H9 (cell line): ENCODE measurements around the gene SUN1. TPM values are rescaled to one million over a fixed set of nuclear protein-coding genes. Genes with fewer than 3 reads are reported as not detected.

Source experiments
- DNase-seq: peaks from one replicate; pipeline ENCODE4 v3.0.0-alpha.2; 2017
- H2AFZ ChIP-seq: one replicate; pipeline ENCODE4 v1.6.1; 2013; ENCODE audit warnings: mild to moderate bottlenecking, low read length, control low read depth, moderate library complexity
- H2AK5ac ChIP-seq: 2 replicates; pipeline ENCODE4 v1.6.1; 2013; ENCODE audit warnings: low read length, control low read depth, mixed read lengths; ENCODE audit not compliant: insufficient read length
- H2BK120ac ChIP-seq: one replicate; pipeline ENCODE4 v1.6.1; 2013; ENCODE audit warnings: low read depth, mild to moderate bottlenecking, low read length, control low read depth, inconsistent platforms; ENCODE audit not compliant: poor library complexity, severe bottlenecking
- H2BK12ac ChIP-seq: 2 replicates; pipeline ENCODE4 v1.6.1; 2013; ENCODE audit warnings: low read length, control low read depth, mixed read lengths, low read depth; ENCODE audit not compliant: insufficient read length
- H2BK15ac ChIP-seq: 2 replicates; pipeline ENCODE4 v1.6.1; 2013; ENCODE audit warnings: low read depth, low read length, control low read depth
- H2BK20ac ChIP-seq: one replicate; pipeline ENCODE4 v1.6.1; 2013; ENCODE audit warnings: low read depth, mild to moderate bottlenecking, low read length, control low read depth, inconsistent platforms; ENCODE audit not compliant: poor library complexity, severe bottlenecking
- H2BK5ac ChIP-seq: 2 replicates; pipeline ENCODE4 v1.6.1; 2013; ENCODE audit warnings: low read length, control low read depth, mixed read lengths; ENCODE audit not compliant: insufficient read length
- H3K14ac ChIP-seq: 2 replicates; pipeline ENCODE4 v1.6.1; 2013; ENCODE audit warnings: low read length, control low read depth; ENCODE audit not compliant: insufficient read depth
- H3K18ac ChIP-seq: 2 replicates; pipeline ENCODE4 v1.6.1; 2013; ENCODE audit warnings: low read depth, mild to moderate bottlenecking, mixed read lengths, low read length, control low read depth; ENCODE audit not compliant: insufficient read length
- H3K23ac ChIP-seq: 2 replicates; pipeline ENCODE4 v1.6.1; 2013; ENCODE audit warnings: low read length, control low read depth, mixed read lengths, low read depth; ENCODE audit not compliant: insufficient read length
- H3K23me2 ChIP-seq: 2 replicates; pipeline ENCODE4 v1.6.1; 2013; ENCODE audit warnings: low read depth, mild to moderate bottlenecking, mixed read lengths, low read length, control low read depth; ENCODE audit not compliant: insufficient read length, poor library complexity, severe bottlenecking
- H3K27ac ChIP-seq: 2 replicates; pipeline ENCODE4 v1.5.1; 2013; ENCODE audit warnings: low read length, control low read depth, mixed read lengths, low read depth; ENCODE audit not compliant: insufficient read length
- H3K27me3 ChIP-seq: 2 replicates; pipeline ENCODE4 v1.6.1; 2013; ENCODE audit warnings: low read length, control low read depth, inconsistent platforms; ENCODE audit not compliant: insufficient read depth
- H3K4ac ChIP-seq: 2 replicates; pipeline ENCODE4 v1.6.1; 2013; ENCODE audit warnings: low read depth, mild to moderate bottlenecking, control low read depth, inconsistent platforms, low read length, moderate library complexity
- H3K4me1 ChIP-seq: 2 replicates; pipeline ENCODE4 v1.6.1; 2013; ENCODE audit warnings: low read length, control low read depth, inconsistent platforms; ENCODE audit not compliant: insufficient read depth
- H3K4me2 ChIP-seq: 2 replicates; pipeline ENCODE4 v1.6.1; 2013; ENCODE audit warnings: low read length, control low read depth, mixed read lengths; ENCODE audit not compliant: insufficient read length, insufficient read depth
- H3K56ac ChIP-seq: 2 replicates; pipeline ENCODE4 v1.6.1; 2013; ENCODE audit warnings: low read depth, mild to moderate bottlenecking, mixed read lengths, low read length, control low read depth; ENCODE audit not compliant: insufficient read length
- H3K79me1 ChIP-seq: 2 replicates; pipeline ENCODE4 v1.6.1; 2013; ENCODE audit warnings: low read depth, mild to moderate bottlenecking, moderate library complexity, low read length, control low read depth, inconsistent platforms; ENCODE audit not compliant: insufficient read depth, poor library complexity, severe bottlenecking
- H3K79me2 ChIP-seq: 2 replicates; pipeline ENCODE4 v1.6.1; 2013; ENCODE audit warnings: low read length, control low read depth, inconsistent platforms; ENCODE audit not compliant: insufficient read depth
- H3K9ac ChIP-seq: 2 replicates; pipeline ENCODE4 v1.6.1; 2013; ENCODE audit warnings: low read length, control low read depth, mixed read lengths; ENCODE audit not compliant: insufficient read length; ENCODE audit errors: extremely low read depth
- H3K9me3 ChIP-seq: one replicate; pipeline ENCODE4 v1.6.1; 2013; ENCODE audit warnings: low read depth, low read length, inconsistent platforms; ENCODE audit not compliant: control insufficient read depth
- H3T11ph ChIP-seq: one replicate; pipeline ENCODE4 v1.6.1; 2013; ENCODE audit warnings: mild to moderate bottlenecking, low read length, control low read depth, inconsistent platforms
- H4K20me1 ChIP-seq: one replicate; pipeline ENCODE4 v1.6.1; 2013; ENCODE audit not compliant: control insufficient read depth, insufficient read length, insufficient read depth
- H4K5ac ChIP-seq: 2 replicates; pipeline ENCODE4 v1.6.1; 2013; ENCODE audit warnings: low read depth, mild to moderate bottlenecking, mixed read lengths, low read length, control low read depth; ENCODE audit not compliant: insufficient read length
- H4K8ac ChIP-seq: replicated peaks from 2 replicates; pipeline ENCODE4 v1.6.1; 2013; ENCODE audit warnings: low read length, control low read depth, mixed read lengths, low read depth; ENCODE audit not compliant: insufficient read length
- H4K91ac ChIP-seq: 2 replicates; pipeline ENCODE4 v1.6.1; 2013; ENCODE audit warnings: low read depth, mild to moderate bottlenecking, moderate library complexity, mixed read lengths, low read length, control low read depth; ENCODE audit not compliant: insufficient read length
- H3K27ac Mint-ChIP-seq, 3 experiments: 2 replicates in 2 of 3; 3 replicates in 1 of 3; pipeline ENCODE4 v1.8.0; 2020 to 2021; ENCODE audit warnings: mixed read lengths in 3 of 3, mild to moderate bottlenecking in 1 of 3, moderate library complexity in 1 of 3
- H3K27me3 Mint-ChIP-seq: 2 replicates; pipeline ENCODE4 v1.8.0; 2021; ENCODE audit warnings: low read depth, mild to moderate bottlenecking, moderate library complexity, mixed read lengths
- H3K36me3 Mint-ChIP-seq, 3 experiments: 2 replicates in 2 of 3; 3 replicates in 1 of 3; pipeline ENCODE4 v1.8.0; 2020 to 2021; ENCODE audit warnings: low read depth in 3 of 3, mixed read lengths in 3 of 3; ENCODE audit not compliant: insufficient read depth in 1 of 3
- H3K4me1 Mint-ChIP-seq, 2 experiments: 2 replicates each; pipeline ENCODE4 v1.8.0; 2020; ENCODE audit warnings: mixed read lengths in 2 of 2
- H3K4me3 Mint-ChIP-seq, 2 experiments: 2 replicates in 1 of 2; 3 replicates in 1 of 2; pipeline ENCODE4 v1.8.0; 2020 to 2021; ENCODE audit warnings: mild to moderate bottlenecking in 2 of 2, mixed read lengths in 2 of 2, moderate library complexity in 1 of 2
- H3K9me3 Mint-ChIP-seq, 2 experiments: 2 replicates in 1 of 2; 3 replicates in 1 of 2; pipeline ENCODE4 v1.8.0; 2020; ENCODE audit warnings: mild to moderate bottlenecking in 2 of 2, mixed read lengths in 2 of 2, moderate library complexity in 1 of 2
- WGBS: extraction: QIAGEN DNeasy Blood & Tissue Kit; methylation state at CpG from one replicate; pipeline ENCODE4 v1.1.7; 2013; ENCODE audit warnings: missing lambda C conversion rate, low lambda C conversion rate, mixed read lengths; ENCODE audit not compliant: insufficient read length; ENCODE audit errors: extremely low coverage; 5-methylcytosine and 5-hydroxymethylcytosine counted together
- total RNA-seq: library from RNA; stranded (reverse); gene quantifications from 2 replicates; pipeline ENCODE4 v1.2.1, GENCODE V29; 2021
- TF ChIP-seq, protein P1 (sequence below): fragments of 200-600 bp; sonication (generic); conservative IDR thresholded peaks from 3 replicates; pipeline ENCODE4 v1.8.0; 2021; ENCODE audit warnings: antibody characterized with exemption, mild to moderate bottlenecking

Gene SUN1
- total RNA-seq, 1 experiment from 2014 or later: 118 TPM

DNA sequence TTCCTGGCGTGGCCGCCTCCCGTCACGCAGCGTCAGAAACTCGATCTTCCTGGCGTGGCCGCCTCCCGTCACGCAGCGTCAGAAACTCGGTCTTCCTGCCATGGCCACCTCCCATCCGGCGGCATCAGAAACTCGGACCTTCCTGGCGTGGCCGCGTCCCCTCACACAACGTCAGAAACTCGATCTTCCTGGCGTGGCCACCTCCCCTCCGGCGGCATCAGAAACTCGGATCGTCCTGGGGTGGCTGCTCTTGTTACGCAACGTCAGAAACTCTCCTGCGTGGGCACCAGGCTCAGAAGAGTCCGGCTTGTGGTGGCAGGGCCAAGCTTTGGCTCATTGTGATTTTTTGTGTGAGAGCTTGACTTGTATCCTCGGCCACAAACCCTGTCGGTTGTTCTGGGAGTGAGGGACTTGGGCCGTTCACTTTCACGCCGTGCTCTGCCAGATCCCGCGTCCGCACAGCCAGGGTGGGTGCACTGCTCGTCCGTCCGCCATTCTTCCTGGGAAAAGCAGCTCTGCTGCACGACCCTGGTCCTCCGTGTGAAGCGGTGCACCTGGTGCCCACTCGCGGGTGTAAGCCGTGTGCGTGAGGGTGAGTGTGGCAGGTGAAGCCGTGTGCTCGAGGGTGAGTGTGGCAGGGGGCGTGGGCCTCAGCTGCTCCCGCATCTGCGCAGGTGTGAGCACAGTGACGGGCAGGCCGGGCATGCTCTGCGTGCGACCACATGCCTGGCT is 49.4 kb upstream of the SUN1 start:
- Histone ChIP-seq H2BK12ac (no peak overlapping the region), H3K56ac (no peak overlapping the region), H3K23ac (no peak overlapping the region), H3K9me3 (no peaks in the 10 kb centered on the region), H3K27ac (no peak overlapping the region), H4K8ac (no peak overlapping the region), H4K5ac (no peak overlapping the region), H3K4me1 (no peaks in the 10 kb centered on the region), H3K18ac (no peak overlapping the region), H3K4me2 (no peak overlapping the region), H3K4ac (no peak overlapping the region), H4K20me1 (no peaks in the 10 kb centered on the region), H3K79me1 (no peaks in the 10 kb centered on the region), H2BK5ac (no peak overlapping the region), H3K23me2 (no peaks in the 10 kb centered on the region), H3K9ac (no peak overlapping the region), H2AK5ac (no peak overlapping the region), H2BK15ac (no peak overlapping the region), H3K27me3 (no peaks in the 10 kb centered on the region), H3K79me2 (no peaks in the 10 kb centered on the region), H3T11ph (no peak overlapping the region), H2BK120ac (no peak overlapping the region), H4K91ac (no peak overlapping the region), H2AFZ (no peak overlapping the region), H2BK20ac (no peak overlapping the region), H3K14ac (no peak overlapping the region)
- H3K4me1 Mint-ChIP-seq: no peaks in the 10 kb centered on the region
- no peak overlapping the region for H3K27ac Mint-ChIP-seq
- no peak for DNase-seq
- no peak overlapping the region for H3K4me3 Mint-ChIP-seq
- TF ChIP-seq, protein P1, sequence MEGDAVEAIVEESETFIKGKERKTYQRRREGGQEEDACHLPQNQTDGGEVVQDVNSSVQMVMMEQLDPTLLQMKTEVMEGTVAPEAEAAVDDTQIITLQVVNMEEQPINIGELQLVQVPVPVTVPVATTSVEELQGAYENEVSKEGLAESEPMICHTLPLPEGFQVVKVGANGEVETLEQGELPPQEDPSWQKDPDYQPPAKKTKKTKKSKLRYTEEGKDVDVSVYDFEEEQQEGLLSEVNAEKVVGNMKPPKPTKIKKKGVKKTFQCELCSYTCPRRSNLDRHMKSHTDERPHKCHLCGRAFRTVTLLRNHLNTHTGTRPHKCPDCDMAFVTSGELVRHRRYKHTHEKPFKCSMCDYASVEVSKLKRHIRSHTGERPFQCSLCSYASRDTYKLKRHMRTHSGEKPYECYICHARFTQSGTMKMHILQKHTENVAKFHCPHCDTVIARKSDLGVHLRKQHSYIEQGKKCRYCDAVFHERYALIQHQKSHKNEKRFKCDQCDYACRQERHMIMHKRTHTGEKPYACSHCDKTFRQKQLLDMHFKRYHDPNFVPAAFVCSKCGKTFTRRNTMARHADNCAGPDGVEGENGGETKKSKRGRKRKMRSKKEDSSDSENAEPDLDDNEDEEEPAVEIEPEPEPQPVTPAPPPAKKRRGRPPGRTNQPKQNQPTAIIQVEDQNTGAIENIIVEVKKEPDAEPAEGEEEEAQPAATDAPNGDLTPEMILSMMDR: no peak
- H3K9me3 Mint-ChIP-seq: no peaks in the 10 kb centered on the region
- no CpG with 5 or more reads among the region's 56 CpGs for WGBS
- H3K27me3 Mint-ChIP-seq: no peaks in the 10 kb centered on the region; the same call in 1 of the 2 replicates
- H3K36me3 Mint-ChIP-seq: peaks cover 37 to 75% (median 63%) of the 10 kb centered on the region in 3 experiments; a peak in 6 of 7 replicates
